DLD1 (cell line): Measurements from ENCODE around the gene MADD.

Experiments used
- in situ Hi-C: cut with HindIII; loops from 2 replicates; pipeline ENCODE4 v1.10.0; 2017; ENCODE audit warnings: low sequenced_read_pairs

Gene MADD

GRCh38 chr11:47336595-47336994 lies 66.7 kb downstream of the MADD start:
- in situ Hi-C loops, result no loop called here

GRCh38 chr11:47337229-47337924 lies 67.4 kb downstream of the MADD start:
- in situ Hi-C loops, result no loop called here

DNA sequence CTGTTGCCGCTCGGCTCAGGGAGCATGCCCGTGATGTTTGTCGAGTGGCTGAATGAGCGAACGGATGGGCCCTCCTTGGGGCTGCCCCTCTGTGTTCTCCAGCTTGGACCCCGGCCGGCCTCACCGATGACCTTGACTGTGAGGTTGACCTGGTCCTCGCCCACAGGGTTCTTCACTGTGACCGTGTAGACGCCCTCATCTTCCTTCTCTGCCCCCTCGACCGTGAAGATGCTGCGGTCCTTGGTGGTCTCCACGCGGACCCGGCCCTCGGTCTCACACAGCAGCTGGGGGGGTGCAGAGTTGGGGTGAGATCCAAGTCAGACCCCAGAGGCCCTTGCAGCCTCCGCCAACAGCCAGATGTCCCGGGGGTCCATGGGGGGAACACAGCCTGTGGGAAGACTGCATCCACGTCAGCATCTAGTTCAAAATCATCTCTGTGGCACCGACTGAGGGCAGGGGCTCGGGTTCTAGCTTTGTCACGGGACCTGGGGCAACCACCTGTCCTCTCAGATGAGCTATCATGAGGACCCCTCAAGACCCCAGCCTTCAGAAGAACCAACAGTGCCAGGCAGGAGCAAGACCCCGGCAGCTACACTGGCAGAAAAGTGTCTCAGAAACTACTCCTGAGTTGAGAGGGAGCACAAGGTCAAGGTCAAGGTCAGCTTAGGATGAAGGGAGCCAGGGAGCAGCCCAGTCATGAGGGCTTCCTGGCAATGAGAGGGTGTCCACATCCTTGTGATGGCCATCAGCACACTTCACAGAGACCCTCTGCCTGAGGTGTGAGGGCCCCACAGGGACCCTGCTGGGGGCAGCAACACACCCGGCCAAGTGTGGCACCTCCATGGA lies 68.7 kb downstream of the MADD start:
- in situ Hi-C loops, result no loop called here

- in situ Hi-C loops, result no loop called here
Observed at GRCh38 chr11:47340010-47340409, 70.1 kb downstream of the MADD start.

GRCh38 chr11:47340980-47341775 lies 71.2 kb downstream of the MADD start:
- in situ Hi-C loops, result no loop called here

DNA sequence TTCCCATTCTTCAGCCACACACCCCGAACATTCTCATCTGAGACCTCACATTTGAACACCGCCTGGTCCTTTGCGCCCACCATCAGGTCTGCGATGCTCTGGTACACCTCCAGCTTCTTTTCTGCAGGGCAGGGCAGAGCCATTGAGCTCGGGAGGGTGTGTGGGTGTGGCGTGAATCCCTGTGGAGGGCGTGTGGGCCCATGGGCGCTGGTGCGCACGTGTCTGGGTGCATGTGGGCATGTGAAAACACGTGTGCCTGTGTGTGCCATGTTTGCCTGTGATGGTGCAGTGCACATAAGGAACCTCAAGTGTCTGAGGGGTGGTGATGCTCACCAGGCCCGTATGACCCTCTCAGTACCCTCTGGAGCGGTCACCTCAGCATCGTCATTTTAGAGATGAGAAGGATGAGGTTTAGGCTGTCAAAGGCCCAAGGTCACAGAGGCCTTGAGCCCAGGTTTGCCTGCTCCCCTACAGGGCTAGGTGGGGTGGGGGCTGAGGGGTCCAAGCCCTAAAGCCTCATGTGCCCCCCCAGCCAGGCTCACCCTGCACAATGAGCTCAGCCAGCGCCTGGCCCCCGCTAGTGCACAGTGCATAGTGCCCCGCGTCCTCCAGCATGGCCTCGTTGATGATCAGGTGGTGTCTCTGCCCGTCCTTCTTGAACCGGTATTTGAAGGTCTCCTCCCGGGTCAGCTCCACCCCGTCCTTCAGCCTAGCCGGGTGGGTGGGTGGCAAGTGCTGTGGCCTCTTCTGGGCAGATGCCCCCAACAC lies 72.3 kb downstream of the MADD start:
- in situ Hi-C loops, result no loop called here

GRCh38 chr11:47342854-47343253 lies 72.9 kb downstream of the MADD start:
- in situ Hi-C loops, result no loop called here

GRCh38 chr11:47345890-47346563 lies 76.1 kb downstream of the MADD start:
- in situ Hi-C loops, result no loop called here

- in situ Hi-C loops, result no loop called here
Observed at GRCh38 chr11:47347137-47347536, 77.2 kb downstream of the MADD start.

- in situ Hi-C loops, result no loop called here
Observed at GRCh38 chr11:47348131-47348802, 78.3 kb downstream of the MADD start.

DNA sequence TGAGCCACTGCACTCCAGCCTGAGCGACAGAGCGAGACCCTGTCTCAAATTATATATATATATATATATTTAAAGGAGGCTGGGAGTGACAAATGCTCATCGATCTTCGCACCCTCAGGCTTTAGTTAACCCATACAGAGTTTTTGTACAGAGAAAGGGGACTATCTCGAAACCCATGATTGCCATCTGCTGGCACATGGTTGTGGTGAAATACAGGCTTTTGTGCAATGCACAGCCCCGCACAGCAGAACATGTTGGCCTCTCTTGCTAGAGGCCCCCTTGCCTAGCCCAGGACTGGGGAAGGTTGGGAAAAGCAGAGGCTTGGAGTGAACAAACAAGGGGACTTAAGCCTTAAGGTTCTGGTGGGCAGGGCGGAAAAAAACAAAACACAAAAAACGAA lies 78.9 kb downstream of the MADD start:
- in situ Hi-C loops, result no loop called here

DNA sequence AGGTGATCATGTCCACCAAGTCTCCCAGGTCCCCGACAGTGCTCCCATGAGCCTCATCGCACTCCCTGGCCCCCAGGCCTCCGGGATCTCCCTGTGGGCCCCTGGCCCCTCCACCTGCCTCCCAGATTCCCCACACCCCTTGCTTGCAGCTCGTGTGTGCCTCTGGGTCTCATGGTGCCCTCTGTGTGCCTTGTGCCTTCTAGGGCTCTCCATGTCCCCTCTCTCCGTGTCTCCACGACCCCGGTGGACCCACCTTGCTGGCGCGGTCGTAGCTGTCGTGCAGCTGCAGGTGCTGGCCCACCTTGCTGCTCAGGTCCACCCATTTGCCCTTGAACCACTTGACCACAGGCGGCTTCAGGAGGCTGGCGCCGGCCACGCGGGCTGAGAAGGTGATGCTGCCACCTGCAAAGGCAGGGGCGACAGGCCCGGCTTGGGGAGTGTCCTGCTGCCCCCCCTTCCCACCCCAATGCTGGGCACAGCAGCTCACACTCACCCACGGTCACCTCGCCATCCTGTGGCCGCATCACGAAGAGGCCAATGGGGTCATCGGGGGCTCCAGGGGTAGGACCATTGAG lies 79.7 kb downstream of the MADD start:
- in situ Hi-C loops, result no loop called here

GRCh38 chr11:47350315-47350714 lies 80.4 kb downstream of the MADD start:
- in situ Hi-C loops, result no loop called here

GRCh38 chr11:47351156-47352126 lies 81.5 kb downstream of the MADD start:
- in situ Hi-C loops, result no loop called here

DNA sequence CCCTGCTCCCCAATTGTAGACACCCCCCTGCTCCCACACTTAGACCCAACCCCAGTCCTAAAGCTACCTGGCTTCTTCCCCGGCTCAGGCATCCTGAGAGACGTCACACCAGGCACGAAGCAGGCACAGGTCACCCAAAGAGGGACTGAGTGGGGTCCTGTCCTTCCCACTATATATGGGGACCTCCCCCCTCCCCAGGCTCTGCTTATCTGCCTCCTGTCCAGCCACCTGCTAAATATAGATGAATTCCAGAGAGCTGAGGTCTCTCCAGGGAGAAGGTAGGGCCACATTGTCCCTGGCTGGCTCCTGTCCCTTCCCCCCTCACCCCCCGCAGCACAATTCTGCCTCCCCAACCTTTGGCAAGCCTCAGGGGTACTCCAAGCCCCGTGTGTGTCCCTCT lies 82.6 kb downstream of the MADD start, which contains the start of gene MYBPC3:
Gene MYBPC3, minus strand, starts transcription at position 147 of the 400 bp plus-strand sequence. Its CDS starts 55 bp downstream, at position 92.
- in situ Hi-C loops, result no loop called here

DNA sequence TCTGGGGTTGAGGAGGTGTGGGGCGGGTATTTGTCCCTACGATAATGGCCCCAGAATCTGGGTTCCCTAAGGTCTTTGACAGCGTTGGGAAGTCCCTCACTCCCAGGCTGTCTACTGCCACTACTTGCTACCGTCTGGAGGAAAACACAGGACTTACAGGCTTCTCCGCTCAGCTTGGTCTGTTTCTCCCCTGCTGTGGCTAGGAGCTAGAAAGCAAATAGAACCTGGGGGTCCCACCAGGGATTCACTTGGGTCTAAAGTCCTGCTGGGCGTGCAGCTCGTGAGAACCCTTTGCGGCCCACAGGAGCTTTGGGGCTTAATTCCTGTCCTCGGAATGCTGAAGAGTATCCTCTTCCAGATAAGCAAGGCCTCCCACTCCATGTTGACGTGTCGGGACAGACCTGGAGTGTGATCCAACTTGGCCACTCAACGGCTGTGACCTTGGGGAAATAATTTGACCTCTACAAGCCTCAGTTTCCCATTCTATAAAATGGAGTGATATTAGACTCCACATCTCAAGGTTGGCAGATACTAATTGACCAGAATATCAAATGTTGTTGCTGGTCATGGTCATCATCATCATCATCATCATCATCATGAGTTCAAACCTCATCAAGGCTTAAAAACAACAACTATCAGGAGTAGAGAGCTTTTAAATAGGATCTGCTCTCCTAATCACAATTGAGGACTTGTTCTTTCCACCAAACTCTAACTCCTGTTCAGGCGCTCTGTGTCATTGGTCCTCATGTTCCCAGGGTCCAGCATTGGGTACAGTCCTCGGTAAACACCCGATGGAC lies 84.2 kb downstream of the MADD start:
- in situ Hi-C loops, result no loop called here

- in situ Hi-C loops, result no loop called here
Observed at GRCh38 chr11:47354913-47355282, 85.0 kb downstream of the MADD start.
